ENCODE results near the gene PPIAL4G. TPM values are rescaled to one million over a fixed set of nuclear protein-coding genes. Genes with fewer than 3 reads are reported as not detected.
A peak's percentile ranks its signal among the peaks of the same experiment; 100 is the strongest.
"Not testable (repeated sequence)": the region's sequence is repeated elsewhere in the genome, so short reads cannot be mapped to it uniquely, and the experiment has no call there.

PPIAL4G gene
- not detected for total RNA-seq (2021; ENCODE audit: unreplicated experiment)
- not detected for polyA plus RNA-seq (2012; ENCODE audit: insufficient read length)
- not detected for Bru-seq, nascent RNA
- not detected for BruChase-seq, experiment 1, labeled RNA remaining after a 2-hour chase
- not detected for BruChase-seq, experiment 2, labeled RNA remaining after a 6-hour chase
- long read RNA-seq, result 0 reads

- H3K27ac ChIP-seq (ENCODE audit: low read length); H3K27me3 ChIP-seq (ENCODE audit: control insufficient read depth, insufficient read depth, low read length); DNase-seq (ENCODE audit: low read depth, low spot score); H3K36me3 ChIP-seq (ENCODE audit: control insufficient read depth, insufficient read depth, low read length); H3K4me3 ChIP-seq (ENCODE audit: low read depth in 2 of 2, low read length in 2 of 2); H3K4me1 ChIP-seq (ENCODE audit: control insufficient read depth, insufficient read depth, low read length); in situ Hi-C loops (cut with HindIII; ENCODE audit: low pct_unique_long_range_greater_than_20kb, low sequenced_read_pairs); CTCF ChIA-PET; ATAC-seq; BruUV-seq (replicated peaks); H3K9me3 ChIP-seq (ENCODE audit: control insufficient read depth, insufficient read depth, low read depth, low read length); intact Hi-C loops (cut with micrococcal nuclease; ENCODE audit: unreplicated experiment); POLR2A ChIA-PET: not testable (repeated sequence)
Measured at GRCh38 chr1:148483029-148483428, at the start of gene PPIAL4G. PPIAL4G (minus strand) TSS chr1:148483302; CDS start chr1:148483252, 50 bp downstream.

GRCh38 chr1:148532158-148532557, 49.1 kb upstream of the PPIAL4G start:
- TF ChIP-seq, protein P1, sequence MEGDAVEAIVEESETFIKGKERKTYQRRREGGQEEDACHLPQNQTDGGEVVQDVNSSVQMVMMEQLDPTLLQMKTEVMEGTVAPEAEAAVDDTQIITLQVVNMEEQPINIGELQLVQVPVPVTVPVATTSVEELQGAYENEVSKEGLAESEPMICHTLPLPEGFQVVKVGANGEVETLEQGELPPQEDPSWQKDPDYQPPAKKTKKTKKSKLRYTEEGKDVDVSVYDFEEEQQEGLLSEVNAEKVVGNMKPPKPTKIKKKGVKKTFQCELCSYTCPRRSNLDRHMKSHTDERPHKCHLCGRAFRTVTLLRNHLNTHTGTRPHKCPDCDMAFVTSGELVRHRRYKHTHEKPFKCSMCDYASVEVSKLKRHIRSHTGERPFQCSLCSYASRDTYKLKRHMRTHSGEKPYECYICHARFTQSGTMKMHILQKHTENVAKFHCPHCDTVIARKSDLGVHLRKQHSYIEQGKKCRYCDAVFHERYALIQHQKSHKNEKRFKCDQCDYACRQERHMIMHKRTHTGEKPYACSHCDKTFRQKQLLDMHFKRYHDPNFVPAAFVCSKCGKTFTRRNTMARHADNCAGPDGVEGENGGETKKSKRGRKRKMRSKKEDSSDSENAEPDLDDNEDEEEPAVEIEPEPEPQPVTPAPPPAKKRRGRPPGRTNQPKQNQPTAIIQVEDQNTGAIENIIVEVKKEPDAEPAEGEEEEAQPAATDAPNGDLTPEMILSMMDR (IDR thresholded peaks at IDR 0.05), result peak; percentile 17
- H3K4me1 ChIP-seq (ENCODE audit: control insufficient read depth, insufficient read depth, low read length); ATAC-seq; DNase-seq (ENCODE audit: low read depth, low spot score); in situ Hi-C loops (cut with HindIII; ENCODE audit: low pct_unique_long_range_greater_than_20kb, low sequenced_read_pairs); H3K27ac ChIP-seq (ENCODE audit: low read length); H3K27me3 ChIP-seq (ENCODE audit: control insufficient read depth, insufficient read depth, low read length); H3K9me3 ChIP-seq (ENCODE audit: control insufficient read depth, insufficient read depth, low read depth, low read length); CTCF ChIA-PET; BruUV-seq (replicated peaks); intact Hi-C loops (cut with micrococcal nuclease; ENCODE audit: unreplicated experiment); H3K4me3 ChIP-seq (ENCODE audit: low read depth in 2 of 2, low read length in 2 of 2); POLR2A ChIA-PET; H3K36me3 ChIP-seq (ENCODE audit: control insufficient read depth, insufficient read depth, low read length): not testable (repeated sequence)

DNA sequence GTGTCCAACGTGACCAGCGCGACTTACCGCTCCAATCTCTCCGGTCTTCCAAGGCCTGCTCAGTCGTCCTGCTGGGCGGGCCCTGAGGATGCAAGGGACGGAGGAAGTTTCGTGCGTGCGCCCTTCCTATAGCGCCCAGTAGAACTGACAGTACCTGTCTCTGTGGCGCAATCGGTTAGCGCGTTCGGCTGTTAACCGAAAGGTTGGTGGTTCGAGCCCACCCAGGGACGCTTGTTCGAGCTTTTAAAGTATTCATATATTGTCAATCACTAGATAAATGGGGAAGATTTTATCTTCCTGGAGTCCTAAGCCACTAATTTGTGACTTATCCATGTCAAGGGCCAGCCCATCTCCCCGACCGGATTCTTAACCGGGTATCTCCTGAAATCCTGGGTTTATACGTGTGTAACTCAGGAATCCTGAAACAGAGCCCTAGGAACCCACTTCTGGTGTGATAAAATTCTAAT, 46.0 kb upstream of the PPIAL4G start:
- ATAC-seq, result not testable (repeated sequence)

GRCh38 chr1:148528591-148528990, 45.5 kb upstream of the PPIAL4G start:
- H3K36me3 ChIP-seq (ENCODE audit: control insufficient read depth, insufficient read depth, low read length); intact Hi-C loops (cut with micrococcal nuclease; ENCODE audit: unreplicated experiment); H3K4me3 ChIP-seq (ENCODE audit: low read depth in 2 of 2, low read length in 2 of 2); CTCF ChIA-PET; H3K27ac ChIP-seq (ENCODE audit: low read length); BruUV-seq (replicated peaks); H3K4me1 ChIP-seq (ENCODE audit: control insufficient read depth, insufficient read depth, low read length); H3K27me3 ChIP-seq (ENCODE audit: control insufficient read depth, insufficient read depth, low read length); in situ Hi-C loops (cut with HindIII; ENCODE audit: low pct_unique_long_range_greater_than_20kb, low sequenced_read_pairs); ATAC-seq; DNase-seq (ENCODE audit: low read depth, low spot score); H3K9me3 ChIP-seq (ENCODE audit: control insufficient read depth, insufficient read depth, low read depth, low read length): not testable (repeated sequence)
- TF ChIP-seq, protein P1 (IDR thresholded peaks at IDR 0.05), result peak; percentile 21; the same call in 1 of the 2 replicates
- POLR2A ChIA-PET, result interaction anchor here (0.5 kb wide), 1 partner anchor 179 kb away, joined by 3 read pairs; no protein-coding TSS in a partner anchor

More for the DNA sequence above, 46.0 kb upstream of the PPIAL4G start:
- H3K27ac ChIP-seq (ENCODE audit: low read length); CTCF ChIA-PET; H3K36me3 ChIP-seq (ENCODE audit: control insufficient read depth, insufficient read depth, low read length); BruUV-seq (replicated peaks); in situ Hi-C loops (cut with HindIII; ENCODE audit: low pct_unique_long_range_greater_than_20kb, low sequenced_read_pairs); H3K27me3 ChIP-seq (ENCODE audit: control insufficient read depth, insufficient read depth, low read length); H3K9me3 ChIP-seq (ENCODE audit: control insufficient read depth, insufficient read depth, low read depth, low read length); H3K4me1 ChIP-seq (ENCODE audit: control insufficient read depth, insufficient read depth, low read length); intact Hi-C loops (cut with micrococcal nuclease; ENCODE audit: unreplicated experiment): not testable (repeated sequence)
- peak; percentile 88 for DNase-seq (ENCODE audit: low read depth, low spot score)
- H3K4me3 ChIP-seq (ENCODE audit: low read depth in 2 of 2, low read length in 2 of 2), result peak overlapping the region in 1 of 2 experiments; percentile 29; a peak in 2 of 4 replicates
- POLR2A ChIA-PET, result interaction anchor here (0.5 kb wide), 1 partner anchor 178 kb away, joined by 3 read pairs; no protein-coding TSS in a partner anchor

DNA sequence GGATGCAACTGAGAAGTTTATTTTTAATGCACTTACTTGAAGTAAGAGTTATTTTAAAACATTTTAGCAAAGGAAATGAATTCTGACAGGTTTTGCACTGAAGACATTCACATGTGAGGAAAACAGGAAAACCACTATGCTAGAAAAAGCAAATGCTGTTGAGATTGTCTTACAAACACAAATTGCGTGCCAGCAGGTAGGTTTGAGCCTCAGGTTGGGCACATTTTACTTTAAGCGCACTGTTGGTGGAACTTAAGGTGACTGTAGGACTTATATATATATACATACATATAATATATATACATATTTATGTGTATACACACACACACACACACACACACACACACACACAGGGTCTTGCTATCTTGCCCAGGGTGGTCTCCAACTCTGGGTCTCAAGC, 43.5 kb upstream of the PPIAL4G start:
- H3K36me3 ChIP-seq (ENCODE audit: control insufficient read depth, insufficient read depth, low read length); in situ Hi-C loops (cut with HindIII; ENCODE audit: low pct_unique_long_range_greater_than_20kb, low sequenced_read_pairs); H3K27me3 ChIP-seq (ENCODE audit: control insufficient read depth, insufficient read depth, low read length); H3K4me1 ChIP-seq (ENCODE audit: control insufficient read depth, insufficient read depth, low read length); POLR2A ChIA-PET; CTCF ChIA-PET; H3K27ac ChIP-seq (ENCODE audit: low read length); intact Hi-C loops (cut with micrococcal nuclease; ENCODE audit: unreplicated experiment); H3K4me3 ChIP-seq (ENCODE audit: low read depth in 2 of 2, low read length in 2 of 2); ATAC-seq; BruUV-seq (replicated peaks); DNase-seq (ENCODE audit: low read depth, low spot score); H3K9me3 ChIP-seq (ENCODE audit: control insufficient read depth, insufficient read depth, low read depth, low read length): not testable (repeated sequence)

DNA sequence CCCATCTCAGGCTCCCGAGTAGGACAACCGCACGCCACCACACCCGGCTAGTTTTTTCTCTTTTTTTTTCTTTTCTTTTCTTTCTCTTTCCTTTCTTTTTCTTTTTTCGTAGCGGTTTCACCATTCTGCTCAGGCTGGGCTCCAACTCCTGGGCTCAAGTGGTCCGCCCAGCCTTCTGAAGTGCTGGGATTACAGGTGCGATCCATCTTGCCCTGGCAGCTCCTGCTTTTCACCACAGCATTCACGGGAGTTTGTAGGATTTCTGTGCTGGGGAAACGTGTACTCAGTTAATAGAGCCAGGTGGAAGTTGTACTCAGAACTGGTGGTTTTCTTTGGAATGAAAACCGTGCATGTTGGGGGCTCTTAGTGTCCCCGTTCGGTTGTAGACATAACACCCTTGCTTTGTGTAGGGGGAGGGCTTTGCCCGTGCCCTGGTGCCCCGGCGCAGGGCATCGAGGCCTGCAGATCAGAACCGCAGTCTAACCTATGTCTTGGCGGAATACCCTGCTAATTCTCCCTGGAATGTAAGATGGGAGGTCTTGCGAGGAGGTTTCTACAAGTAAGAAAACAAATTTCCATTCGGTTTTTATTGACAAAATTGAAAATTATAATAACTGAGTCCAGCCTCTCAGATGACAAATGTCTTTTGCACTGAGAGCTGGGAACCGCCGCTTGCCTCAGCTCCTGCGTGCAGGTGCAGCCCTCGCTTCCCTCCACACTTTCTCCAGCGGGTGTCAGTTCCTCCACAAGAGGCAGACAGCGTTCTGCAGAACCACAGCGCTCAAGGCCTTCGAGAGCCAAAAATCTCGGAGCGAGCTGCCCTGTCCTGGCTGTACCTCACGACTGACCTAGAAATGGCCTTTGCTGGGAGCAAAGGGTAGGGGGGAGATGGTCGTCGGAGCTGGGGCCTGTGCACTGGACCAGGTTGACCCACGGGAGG, 40.4 kb upstream of the PPIAL4G start:
- BruUV-seq (replicated peaks); H3K27me3 ChIP-seq (ENCODE audit: control insufficient read depth, insufficient read depth, low read length); H3K9me3 ChIP-seq (ENCODE audit: control insufficient read depth, insufficient read depth, low read depth, low read length); H3K27ac ChIP-seq (ENCODE audit: low read length); DNase-seq (ENCODE audit: low read depth, low spot score); H3K4me1 ChIP-seq (ENCODE audit: control insufficient read depth, insufficient read depth, low read length); intact Hi-C loops (cut with micrococcal nuclease; ENCODE audit: unreplicated experiment); CTCF ChIA-PET; in situ Hi-C loops (cut with HindIII; ENCODE audit: low pct_unique_long_range_greater_than_20kb, low sequenced_read_pairs); H3K36me3 ChIP-seq (ENCODE audit: control insufficient read depth, insufficient read depth, low read length): not testable (repeated sequence)
- ATAC-seq, result peak; percentile 46
- POLR2A ChIA-PET, result interaction anchor here (0.7 to 0.8 kb wide), 2 partner anchors 135 to 260 kb away, joined by 3 to 4 read pairs; no protein-coding TSS in a partner anchor
- peak overlapping the region; percentile 15 to 20; a peak in 3 of 4 replicates for H3K4me3 ChIP-seq (ENCODE audit: low read depth in 2 of 2, low read length in 2 of 2)

Data from Panc1 (cell line).